Colonic mucosa (tissue), 4 donors: ENCODE data around the gene AP2M1. TPM values are rescaled to one million over a fixed set of nuclear protein-coding genes. Genes with fewer than 3 reads are reported as not detected.
"Not testable (repeated sequence)": the region's sequence is repeated elsewhere in the genome, so short reads cannot be mapped to it uniquely, and the experiment has no call there.

Experiments used
- DNase-seq: peaks from one replicate; pipeline ENCODE4 v3.0.0-alpha.2; 2020
- H3K27ac ChIP-seq: fragments of 200-600 bp; one replicate; pipeline ENCODE4 v1.8.0; 2021
- H3K27me3 ChIP-seq: fragments of 200-600 bp; one replicate; pipeline ENCODE4 v1.8.0; 2021
- H3K36me3 ChIP-seq: fragments of 200-600 bp; one replicate; pipeline ENCODE4 v1.8.0; 2021
- H3K4me1 ChIP-seq: fragments of 200-600 bp; one replicate; pipeline ENCODE4 v1.8.0; 2021; ENCODE audit warnings: mild to moderate bottlenecking
- H3K4me3 ChIP-seq: fragments of 200-600 bp; one replicate; pipeline ENCODE4 v1.8.0; 2021
- H3K9ac ChIP-seq, 2 donors: one replicate each; pipeline ENCODE4 v1.7.0; 2013; ENCODE audit warnings: control low read depth in 2 of 2, low read depth in 2 of 2, low read length in 2 of 2
- H3K9me3 ChIP-seq: fragments of 200-600 bp; one replicate; pipeline ENCODE4 v1.8.0; 2021
- CTCF ChIP-seq: fragments of 200-600 bp; IDR thresholded peaks from one replicate; pipeline ENCODE4 v1.8.0; 2022; ENCODE audit warnings: antibody characterized with exemption, mild to moderate bottlenecking
- intact Hi-C: fragments of 100-400 bp; cut with DNase I; formaldehyde crosslinking; loops from one replicate; pipeline ENCODE4 v1.14.1; 2022
- total RNA-seq, 2 donors: library from RNA; stranded (reverse); fragmentation: NEBNext Ultra II Directional in 1 of 2; extraction: Animal tissue kit (Norgen Biotek cat#: 25700) in 1 of 2; gene quantifications; one replicate each; pipeline ENCODE4 v1.2.1, GENCODE V29; 2021
- donor health status: healthy.
- donor health status: DM: no; HTN: no; CAD: no.
- donor health status: DM: no; HTN: no; CAD: no.

AP2M1 gene
- total RNA-seq, 2 donors from 2014 or later = 206 to 255 TPM

- no peak for DNase-seq
- Histone ChIP-seq H3K27me3 (no peaks in the 10 kb centered on the region), H3K4me1 (no peaks in the 10 kb centered on the region), H3K27ac (no peak overlapping the region), H3K36me3 (no peaks in the 10 kb centered on the region), H3K9me3 (no peaks in the 10 kb centered on the region), H3K9ac (no peak overlapping the region), H3K4me3 (no peak overlapping the region)
- TF ChIP-seq CTCF = no peak
- intact Hi-C loops = no loop called here
These were observed 25.5 kb upstream of the AP2M1 start for GRCh38 chr3:184149123-184149522.

- not testable (repeated sequence) for H3K9ac ChIP-seq, DNase-seq, H3K4me1 ChIP-seq, H3K4me3 ChIP-seq, H3K36me3 ChIP-seq, H3K27me3 ChIP-seq, H3K27ac ChIP-seq, H3K9me3 ChIP-seq
- intact Hi-C loops = loop anchor here (10.0 kb wide), 1 partner anchor 255 kb away; no protein-coding TSS in a partner anchor
These were observed 24.9 kb upstream of the AP2M1 start for GRCh38 chr3:184149770-184150169.

- no peaks in the 10 kb centered on the region for H3K9me3 ChIP-seq
- intact Hi-C loops = loop anchor here (10.0 kb wide), 1 partner anchor 260 kb away; no protein-coding TSS in a partner anchor
- peak within 1 kb of the TSS; percentile 88 for H3K4me3 ChIP-seq
- H3K36me3 ChIP-seq = no peaks in the 10 kb centered on the region
- peaks cover 9% of the 10 kb centered on the region for H3K4me1 ChIP-seq
- H3K9ac ChIP-seq = peak within 1 kb of the TSS; percentile 90
- peak within 1 kb of the TSS; percentile 88 for H3K27ac ChIP-seq
- TF ChIP-seq CTCF = no peak
- H3K27me3 ChIP-seq = no peaks in the 10 kb centered on the region
- DNase-seq = peak; percentile 61
These were observed 19.6 kb upstream of the AP2M1 start, which contains the start of gene DVL3 for GRCh38 chr3:184154885-184155643. Gene DVL3, plus strand, starts transcription at chr3:184155377. Its CDS starts 259 bp downstream, at chr3:184155636.

- H3K36me3 ChIP-seq = no peaks in the 10 kb centered on the region
- intact Hi-C loops = loop anchor here (10.0 kb wide), 1 partner anchor 261 kb away; no protein-coding TSS in a partner anchor
- peak overlapping the region; percentile 88 for H3K4me3 ChIP-seq
- peak overlapping the region; percentile 90 for H3K9ac ChIP-seq
- H3K9me3 ChIP-seq = no peaks in the 10 kb centered on the region
- no peak for TF ChIP-seq CTCF
- no peaks in the 10 kb centered on the region for H3K27me3 ChIP-seq
- peak overlapping the region; percentile 88 for H3K27ac ChIP-seq
- peak; percentile 50 for DNase-seq
- peaks cover 9% of the 10 kb centered on the region for H3K4me1 ChIP-seq
These were observed 18.8 kb upstream of the AP2M1 start for GRCh38 chr3:184155644-184156521.

- DNase-seq = peak; percentile 42
- Histone ChIP-seq H3K4me1 (peaks cover 9% of the 10 kb centered on the region), H3K9me3 (no peaks in the 10 kb centered on the region), H3K36me3 (no peaks in the 10 kb centered on the region), H3K27me3 (no peaks in the 10 kb centered on the region), H3K27ac (peak overlapping the region; percentile 88), H3K4me3 (peak overlapping the region; percentile 88), H3K9ac (peak overlapping the region; percentile 60 to 90)
- intact Hi-C loops = loop anchor here (10.0 kb wide), 1 partner anchor 262 kb away; no protein-coding TSS in a partner anchor
- TF ChIP-seq CTCF = no peak
These were observed 18.1 kb upstream of the AP2M1 start for GRCh38 chr3:184156522-184156955.
